HG03354 (cell line): ENCODE results near the gene WDR83.
"Not testable (repeated sequence)": the region's sequence is repeated elsewhere in the genome, so short reads cannot be mapped to it uniquely, and the experiment has no call there.

Experiments
- ATAC-seq: cut with Tn5 transposase; IDR thresholded peaks from one replicate; pipeline ENCODE4 v1.9.1; 2021; ENCODE audit warnings: mild to moderate bottlenecking; ENCODE audit not compliant: unreplicated experiment, poor library complexity, severe bottlenecking

WDR83 gene

GRCh38 chr19:12705654-12706331, 39.2 kb downstream of the WDR83 start:
- ATAC-seq, result no peak

- no peak for ATAC-seq
Measured at GRCh38 chr19:12706332-12706718, 39.7 kb downstream of the WDR83 start.

GRCh38 chr19:12708641-12709040, 42.0 kb downstream of the WDR83 start:
- no peak for ATAC-seq

- no peak for ATAC-seq
Measured at GRCh38 chr19:12711187-12711586, 44.6 kb downstream of the WDR83 start.

DNA sequence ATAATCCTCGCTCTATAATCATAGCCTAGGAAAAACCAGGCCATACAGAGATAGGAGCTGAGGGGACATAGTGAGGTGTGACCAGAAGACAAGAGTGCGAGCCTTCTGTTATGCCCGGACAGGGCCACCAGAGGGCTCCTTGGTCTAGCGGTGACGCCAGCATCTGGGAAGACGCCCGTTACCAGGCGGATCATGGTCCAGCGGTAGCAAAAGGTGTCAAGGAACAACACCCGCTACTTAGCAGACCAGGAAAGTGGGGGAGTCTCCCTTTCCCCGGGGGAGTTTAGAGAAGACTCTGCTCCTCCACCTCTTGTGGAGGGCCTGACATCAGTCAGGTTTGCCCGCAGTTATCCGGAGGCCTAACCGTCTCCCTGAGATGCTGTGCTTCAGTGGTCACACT, 45.5 kb downstream of the WDR83 start:
- ATAC-seq, result not testable (repeated sequence)

GRCh38 chr19:12713304-12713703, 46.7 kb downstream of the WDR83 start:
- not testable (repeated sequence) for ATAC-seq

DNA sequence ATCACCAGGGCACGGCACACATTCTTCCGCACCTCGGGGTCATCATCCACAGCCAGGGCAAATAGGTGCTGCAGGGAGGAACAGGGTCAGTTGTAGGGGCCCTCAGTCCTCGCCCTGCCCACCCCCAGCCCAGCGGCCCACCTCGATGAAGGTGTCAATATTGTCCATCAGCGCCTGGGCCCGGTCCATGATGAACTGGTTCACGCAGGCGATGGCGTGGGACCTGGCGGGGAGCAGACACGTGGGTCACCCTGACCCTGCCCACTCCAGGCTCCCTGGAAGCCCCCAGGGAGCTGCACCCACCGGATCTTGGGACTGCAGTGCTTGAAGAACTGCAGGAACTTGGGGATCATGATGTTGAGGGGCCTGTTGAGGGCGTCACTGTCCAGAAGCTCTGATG, 48.5 kb downstream of the WDR83 start:
- no peak for ATAC-seq

GRCh38 chr19:12715929-12716328, 49.3 kb downstream of the WDR83 start:
- no peak for ATAC-seq

- no peak for ATAC-seq
Measured at GRCh38 chr19:12720296-12720695, 53.7 kb downstream of the WDR83 start.

- ATAC-seq, result no peak
Measured at GRCh38 chr19:12720851-12721655, 54.4 kb downstream of the WDR83 start.

- peak; percentile 39 for ATAC-seq
Measured at GRCh38 chr19:12721656-12722565, 55.3 kb downstream of the WDR83 start.

- peak; percentile 79 for ATAC-seq
Measured at GRCh38 chr19:12722566-12723380, 56.2 kb downstream of the WDR83 start.

GRCh38 chr19:12723381-12723640, 56.7 kb downstream of the WDR83 start:
- no peak for ATAC-seq

- no peak for ATAC-seq
Measured at GRCh38 chr19:12723641-12724426, 57.2 kb downstream of the WDR83 start, which contains the start of gene TNPO2. TNPO2 (minus strand) TSS chr19:12723932; CDS start chr19:12720977, 2,955 bp downstream.
